ENCODE results near the gene PTGIS. TPM values are rescaled to one million over a fixed set of nuclear protein-coding genes. Genes with fewer than 3 reads are reported as not detected.

Gene PTGIS
- polyA plus RNA-seq, 3 donors = not detected

DNA sequence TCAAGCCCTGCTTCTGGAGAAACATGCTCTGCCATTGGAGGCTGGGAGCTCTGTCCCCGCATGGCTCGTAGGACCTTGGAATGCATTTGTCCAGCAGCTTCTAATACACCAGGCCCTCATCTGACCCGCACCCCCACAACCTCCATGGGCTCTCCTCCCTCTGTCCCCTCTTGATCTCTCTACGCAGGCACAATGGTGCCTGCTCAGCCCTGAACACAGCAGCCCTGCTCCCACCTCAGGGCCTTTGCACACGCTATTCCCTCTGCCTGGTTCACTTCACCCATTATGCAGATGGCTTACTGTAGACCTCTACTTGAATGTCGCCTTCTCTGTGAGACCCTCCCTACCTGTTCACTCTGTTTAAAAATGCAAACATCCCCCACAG is 27.0 kb upstream of the PTGIS start:
- no peaks in the 10 kb centered on the region for H3K79me2 ChIP-seq (ENCODE audit: insufficient read depth, low read length)
- H3K9me3 Mint-ChIP-seq = peaks cover 6 to 16% (median 11%) of the 10 kb centered on the region in 7 donors
- 94% methylated on average over 4 of the region's 6 CpGs for WGBS (ENCODE audit: insufficient coverage)
- TF ChIP-seq, protein P1, sequence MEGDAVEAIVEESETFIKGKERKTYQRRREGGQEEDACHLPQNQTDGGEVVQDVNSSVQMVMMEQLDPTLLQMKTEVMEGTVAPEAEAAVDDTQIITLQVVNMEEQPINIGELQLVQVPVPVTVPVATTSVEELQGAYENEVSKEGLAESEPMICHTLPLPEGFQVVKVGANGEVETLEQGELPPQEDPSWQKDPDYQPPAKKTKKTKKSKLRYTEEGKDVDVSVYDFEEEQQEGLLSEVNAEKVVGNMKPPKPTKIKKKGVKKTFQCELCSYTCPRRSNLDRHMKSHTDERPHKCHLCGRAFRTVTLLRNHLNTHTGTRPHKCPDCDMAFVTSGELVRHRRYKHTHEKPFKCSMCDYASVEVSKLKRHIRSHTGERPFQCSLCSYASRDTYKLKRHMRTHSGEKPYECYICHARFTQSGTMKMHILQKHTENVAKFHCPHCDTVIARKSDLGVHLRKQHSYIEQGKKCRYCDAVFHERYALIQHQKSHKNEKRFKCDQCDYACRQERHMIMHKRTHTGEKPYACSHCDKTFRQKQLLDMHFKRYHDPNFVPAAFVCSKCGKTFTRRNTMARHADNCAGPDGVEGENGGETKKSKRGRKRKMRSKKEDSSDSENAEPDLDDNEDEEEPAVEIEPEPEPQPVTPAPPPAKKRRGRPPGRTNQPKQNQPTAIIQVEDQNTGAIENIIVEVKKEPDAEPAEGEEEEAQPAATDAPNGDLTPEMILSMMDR (IDR thresholded peaks at IDR 0.05) = no peak
- H3K9me3 ChIP-seq (replicated peaks in 1 of 2; ENCODE audit: control insufficient read depth in 1 of 2, insufficient read depth in 1 of 2, low read length in 2 of 2) = peaks cover 0 to 4% of the 10 kb centered on the region in 2 donors
- no peaks in the 10 kb centered on the region for H3K36me3 ChIP-seq (replicated peaks in 1 of 2; ENCODE audit: control insufficient read depth in 1 of 2, insufficient read depth in 2 of 2, low read length in 2 of 2)
- no peak overlapping the region for H2AFZ ChIP-seq (ENCODE audit: insufficient read depth, low read depth, low read length, poor library complexity, severe bottlenecking)
- no peak overlapping the region for H3K27ac ChIP-seq (ENCODE audit: low read depth in 1 of 2, low read length in 2 of 2)
- intact Hi-C loops (cut with micrococcal nuclease) = no loop called here
- no peaks in the 10 kb centered on the region for H3K27me3 ChIP-seq (ENCODE audit: control insufficient read depth in 2 of 2, insufficient read depth in 2 of 2, low read length in 2 of 2)
- H3K4me1 Mint-ChIP-seq = peaks cover 30% of the 10 kb centered on the region
- H3K36me3 Mint-ChIP-seq = peaks cover 1 to 5% of the 10 kb centered on the region in 2 donors
- no peak overlapping the region for H3K4me3 ChIP-seq (replicated peaks in 1 of 3; ENCODE audit: low read depth in 2 of 3, low read length in 3 of 3)
- DNase-seq = no peak
- H3K4me3 Mint-ChIP-seq = no peak overlapping the region
- no peaks in the 10 kb centered on the region for H4K20me1 ChIP-seq (ENCODE audit: insufficient read depth, low read length)
- peak overlapping the region in 1 of 7 donors; percentile 19 for H3K27ac Mint-ChIP-seq
- H3K4me2 ChIP-seq (replicated peaks; ENCODE audit: extremely low read depth, low read length, poor library complexity, severe bottlenecking) = no peak overlapping the region
- H3K27me3 Mint-ChIP-seq (ENCODE audit: low read depth in 3 of 3) = peaks cover 6 to 12% (median 7%) of the 10 kb centered on the region in 3 donors
- no peak overlapping the region for H3K9ac ChIP-seq (ENCODE audit: insufficient read depth, low read length, poor library complexity, severe bottlenecking)
- H3K4me1 ChIP-seq (ENCODE audit: control insufficient read depth in 1 of 2, insufficient read depth in 2 of 2, low read length in 2 of 2) = peaks cover 4 to 23% of the 10 kb centered on the region in 2 donors

DNA sequence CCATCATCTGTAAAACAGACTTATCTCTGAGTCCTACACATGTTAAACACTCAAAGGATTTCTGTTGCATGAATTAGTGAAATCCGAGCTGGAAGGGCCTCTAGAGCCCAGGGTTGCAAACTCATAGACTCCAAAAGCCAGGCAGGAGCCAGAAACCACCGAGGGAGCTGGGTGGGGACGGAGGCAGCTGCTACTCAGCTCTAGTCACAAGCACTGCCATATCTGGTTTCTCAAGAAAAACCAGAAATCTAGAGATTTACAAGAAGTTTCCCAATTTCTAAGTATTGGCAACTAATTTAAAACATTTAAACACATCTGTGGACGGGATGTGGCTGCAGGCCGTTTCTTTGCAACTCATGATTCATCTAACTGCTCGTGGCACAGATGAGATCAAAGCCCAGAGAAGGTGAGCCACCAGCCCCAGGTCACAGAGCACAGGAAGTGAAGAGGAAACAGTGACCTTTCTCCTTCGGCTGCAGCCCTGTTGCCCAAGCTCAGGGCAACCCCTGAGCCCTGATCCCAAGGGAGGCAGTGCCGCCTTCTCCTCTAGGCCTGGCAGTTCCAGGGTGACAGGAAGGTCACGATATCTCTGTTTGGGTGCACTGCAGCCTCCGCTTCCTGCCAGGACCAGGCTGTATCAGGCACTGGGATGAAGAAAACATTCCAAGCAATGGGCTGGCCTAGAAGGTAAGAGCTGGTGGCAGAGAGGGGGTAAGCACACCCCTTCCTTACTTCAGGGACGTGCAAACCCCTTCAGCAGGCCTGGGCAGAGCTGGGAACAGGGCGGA is 26.4 kb upstream of the PTGIS start:
- Mint-ChIP-seq H3K4me3 (no peak overlapping the region), H3K36me3 (peaks cover 5 to 7% of the 10 kb centered on the region in 2 donors), H3K27ac (no peak overlapping the region), H3K4me1 (peaks cover 33% of the 10 kb centered on the region), H3K9me3 (peaks cover 6 to 20% (median 12%) of the 10 kb centered on the region in 7 donors), H3K27me3 (ENCODE audit: low read depth in 3 of 3) (peaks cover 7 to 14% (median 8%) of the 10 kb centered on the region in 3 donors)
- Histone ChIP-seq H3K4me3 (replicated peaks in 1 of 3; ENCODE audit: low read depth in 2 of 3, low read length in 3 of 3) (no peak overlapping the region), H3K9ac (ENCODE audit: insufficient read depth, low read length, poor library complexity, severe bottlenecking) (no peak overlapping the region), H3K36me3 (replicated peaks in 1 of 2; ENCODE audit: control insufficient read depth in 1 of 2, insufficient read depth in 2 of 2, low read length in 2 of 2) (no peaks in the 10 kb centered on the region), H3K27ac (ENCODE audit: low read depth in 1 of 2, low read length in 2 of 2) (no peak overlapping the region), H4K20me1 (ENCODE audit: insufficient read depth, low read length) (no peaks in the 10 kb centered on the region), H3K4me1 (ENCODE audit: control insufficient read depth in 1 of 2, insufficient read depth in 2 of 2, low read length in 2 of 2) (peaks cover 8 to 28% of the 10 kb centered on the region in 2 donors), H3K79me2 (ENCODE audit: insufficient read depth, low read length) (no peaks in the 10 kb centered on the region), H2AFZ (ENCODE audit: insufficient read depth, low read depth, low read length, poor library complexity, severe bottlenecking) (no peak overlapping the region), H3K27me3 (ENCODE audit: control insufficient read depth in 2 of 2, insufficient read depth in 2 of 2, low read length in 2 of 2) (no peaks in the 10 kb centered on the region), H3K9me3 (replicated peaks in 1 of 2; ENCODE audit: control insufficient read depth in 1 of 2, insufficient read depth in 1 of 2, low read length in 2 of 2) (peaks cover 0 to 8% of the 10 kb centered on the region in 2 donors), H3K4me2 (replicated peaks; ENCODE audit: extremely low read depth, low read length, poor library complexity, severe bottlenecking) (no peak overlapping the region)
- TF ChIP-seq, protein P1 (IDR thresholded peaks at IDR 0.05) = no peak
- WGBS (ENCODE audit: insufficient coverage) = 58% methylated on average over 6 of the region's 12 CpGs
- no peak for DNase-seq
- intact Hi-C loops (cut with micrococcal nuclease) = no loop called here
